ENCODE data around the gene ZNF346.
"Not testable (repeated sequence)": the region's sequence is repeated elsewhere in the genome, so short reads cannot be mapped to it uniquely, and the experiment has no call there.

The ZNF346 gene

GRCh38 chr5:177048531-177048930 is 26.0 kb downstream of the ZNF346 start:
- not testable (repeated sequence) for H3K9me3 ChIP-seq (ENCODE audit: control insufficient read depth, low read length); DNase-seq; H3K4me3 ChIP-seq (ENCODE audit: insufficient read depth, low read depth, low read length, poor library complexity, severe bottlenecking); H3K4me1 ChIP-seq (ENCODE audit: control insufficient read depth, insufficient read depth, low read length, poor library complexity, severe bottlenecking); H3K27ac ChIP-seq (ENCODE audit: insufficient read depth, low read length, poor library complexity, severe bottlenecking); H3K27me3 ChIP-seq (replicated peaks; ENCODE audit: control insufficient read depth, insufficient read depth, low read length, poor library complexity, severe bottlenecking)
- H3K36me3 ChIP-seq (ENCODE audit: control insufficient read depth, insufficient read depth, low read length) = peaks cover 18% of the 10 kb centered on the region

- Histone ChIP-seq H3K9me3 (ENCODE audit: control insufficient read depth, low read length) (no peaks in the 10 kb centered on the region), H3K4me1 (ENCODE audit: control insufficient read depth, insufficient read depth, low read length, poor library complexity, severe bottlenecking) (no peaks in the 10 kb centered on the region), H3K27ac (ENCODE audit: insufficient read depth, low read length, poor library complexity, severe bottlenecking) (no peak overlapping the region), H3K4me3 (ENCODE audit: insufficient read depth, low read depth, low read length, poor library complexity, severe bottlenecking) (no peak overlapping the region), H3K36me3 (ENCODE audit: control insufficient read depth, insufficient read depth, low read length) (peaks cover 14% of the 10 kb centered on the region), H3K27me3 (replicated peaks; ENCODE audit: control insufficient read depth, insufficient read depth, low read length, poor library complexity, severe bottlenecking) (no peaks in the 10 kb centered on the region)
- DNase-seq = no peak
Measured at GRCh38 chr5:177049285-177049684, 26.8 kb downstream of the ZNF346 start.

- H3K9me3 ChIP-seq (ENCODE audit: control insufficient read depth, low read length) = no peaks in the 10 kb centered on the region
- no peak overlapping the region for H3K4me3 ChIP-seq (ENCODE audit: insufficient read depth, low read depth, low read length, poor library complexity, severe bottlenecking)
Measured at GRCh38 chr5:177064500-177065277, 42.2 kb downstream of the ZNF346 start.

DNA sequence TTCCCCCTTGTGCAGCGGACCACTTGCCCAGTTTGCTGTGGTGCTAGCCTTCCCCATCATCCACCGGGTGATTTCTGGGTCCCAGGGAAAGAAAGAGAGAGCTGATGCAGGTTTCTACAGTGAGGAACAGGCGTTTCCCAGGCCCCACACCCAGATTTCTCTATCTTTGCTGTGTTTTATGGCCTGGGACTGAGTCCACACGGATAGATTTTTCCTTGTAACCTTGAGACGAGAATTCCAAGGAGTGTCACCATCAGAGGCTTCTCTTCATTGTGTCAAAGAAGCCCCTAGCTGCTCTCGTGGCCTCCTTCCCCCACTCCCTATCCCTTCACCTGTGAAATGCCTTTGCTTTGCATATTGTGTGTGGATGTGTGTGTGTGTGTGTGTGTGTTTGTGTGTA is 43.0 kb downstream of the ZNF346 start:
- DNase-seq = no peak
- peaks cover 27% of the 10 kb centered on the region for H3K36me3 ChIP-seq (ENCODE audit: control insufficient read depth, insufficient read depth, low read length)
- no peaks in the 10 kb centered on the region for H3K27me3 ChIP-seq (replicated peaks; ENCODE audit: control insufficient read depth, insufficient read depth, low read length, poor library complexity, severe bottlenecking)
- no peaks in the 10 kb centered on the region for H3K9me3 ChIP-seq (ENCODE audit: control insufficient read depth, low read length)
- H3K4me1 ChIP-seq (ENCODE audit: control insufficient read depth, insufficient read depth, low read length, poor library complexity, severe bottlenecking) = no peaks in the 10 kb centered on the region
- no peak overlapping the region for H3K4me3 ChIP-seq (ENCODE audit: insufficient read depth, low read depth, low read length, poor library complexity, severe bottlenecking)
- H3K27ac ChIP-seq (ENCODE audit: insufficient read depth, low read length, poor library complexity, severe bottlenecking) = no peak overlapping the region

More at GRCh38 chr5:177064500-177065277, 42.2 kb downstream of the ZNF346 start:
- DNase-seq = no peak
- no peak overlapping the region for H3K27ac ChIP-seq (ENCODE audit: insufficient read depth, low read length, poor library complexity, severe bottlenecking)
- H3K4me1 ChIP-seq (ENCODE audit: control insufficient read depth, insufficient read depth, low read length, poor library complexity, severe bottlenecking) = no peaks in the 10 kb centered on the region
- H3K36me3 ChIP-seq (ENCODE audit: control insufficient read depth, insufficient read depth, low read length) = peaks cover 27% of the 10 kb centered on the region
- no peaks in the 10 kb centered on the region for H3K27me3 ChIP-seq (replicated peaks; ENCODE audit: control insufficient read depth, insufficient read depth, low read length, poor library complexity, severe bottlenecking)

DNA sequence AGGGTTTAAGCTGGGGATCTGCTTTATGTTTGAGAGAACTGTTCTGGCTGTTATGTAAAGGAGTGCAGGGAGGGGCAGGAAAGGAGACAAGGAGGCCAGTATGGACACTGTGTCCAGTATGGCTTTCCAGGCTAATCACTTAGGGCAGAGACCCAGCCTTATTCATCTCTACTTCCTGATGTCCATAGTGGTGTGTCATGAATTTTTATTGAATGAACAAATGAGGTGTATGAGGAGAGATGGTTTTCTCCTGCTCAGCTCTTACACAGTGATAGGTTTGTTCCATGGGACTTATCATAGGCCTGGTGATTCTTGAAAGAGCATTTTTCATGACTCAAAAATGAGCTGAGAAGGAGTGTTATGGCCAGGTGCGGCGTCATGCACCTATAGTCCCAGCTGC is 43.7 kb downstream of the ZNF346 start:
- H3K36me3 ChIP-seq (ENCODE audit: control insufficient read depth, insufficient read depth, low read length) = peaks cover 27% of the 10 kb centered on the region
- H3K27ac ChIP-seq (ENCODE audit: insufficient read depth, low read length, poor library complexity, severe bottlenecking) = no peak overlapping the region
- H3K9me3 ChIP-seq (ENCODE audit: control insufficient read depth, low read length) = no peaks in the 10 kb centered on the region
- no peaks in the 10 kb centered on the region for H3K27me3 ChIP-seq (replicated peaks; ENCODE audit: control insufficient read depth, insufficient read depth, low read length, poor library complexity, severe bottlenecking)
- H3K4me1 ChIP-seq (ENCODE audit: control insufficient read depth, insufficient read depth, low read length, poor library complexity, severe bottlenecking) = no peaks in the 10 kb centered on the region
- H3K4me3 ChIP-seq (ENCODE audit: insufficient read depth, low read depth, low read length, poor library complexity, severe bottlenecking) = no peak overlapping the region
- DNase-seq = no peak

- Histone ChIP-seq H3K27ac (ENCODE audit: insufficient read depth, low read length, poor library complexity, severe bottlenecking) (no peak overlapping the region), H3K4me3 (ENCODE audit: insufficient read depth, low read depth, low read length, poor library complexity, severe bottlenecking) (no peak overlapping the region), H3K9me3 (ENCODE audit: control insufficient read depth, low read length) (no peaks in the 10 kb centered on the region), H3K27me3 (replicated peaks; ENCODE audit: control insufficient read depth, insufficient read depth, low read length, poor library complexity, severe bottlenecking) (no peaks in the 10 kb centered on the region), H3K4me1 (ENCODE audit: control insufficient read depth, insufficient read depth, low read length, poor library complexity, severe bottlenecking) (no peaks in the 10 kb centered on the region), H3K36me3 (ENCODE audit: control insufficient read depth, insufficient read depth, low read length) (peaks cover 19% of the 10 kb centered on the region)
- DNase-seq = no peak
Measured at GRCh38 chr5:177067503-177067902, 45.0 kb downstream of the ZNF346 start.

DNA sequence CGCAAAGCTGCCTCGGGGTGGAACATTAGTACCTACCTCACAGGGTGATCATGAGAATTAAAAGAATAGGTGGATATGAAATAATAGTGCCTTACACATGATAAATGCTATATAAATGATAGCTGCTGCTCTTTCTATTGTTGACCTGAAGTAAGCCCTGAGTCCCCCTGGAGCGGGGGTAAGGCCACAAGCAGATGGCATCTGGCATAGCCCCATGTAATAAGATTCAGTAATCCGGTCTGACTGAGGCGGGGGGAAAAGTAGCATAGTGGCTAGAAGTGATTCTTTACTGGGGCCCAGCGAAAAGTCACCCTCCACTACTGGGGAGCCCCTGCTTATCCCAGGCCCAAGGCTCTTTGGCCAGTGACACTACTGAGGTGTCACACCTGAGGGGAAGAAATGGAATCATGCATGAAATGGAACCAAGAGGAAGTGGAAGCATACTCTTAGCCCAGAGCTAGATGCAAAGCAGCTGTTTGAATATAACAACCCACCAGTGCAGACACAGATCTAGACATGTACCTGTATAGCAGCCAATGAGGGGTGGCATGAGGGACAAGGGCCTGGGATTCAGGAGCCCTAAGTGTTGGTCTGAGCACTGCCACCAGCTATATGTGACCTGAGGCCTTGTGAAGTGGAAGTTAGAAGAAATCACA is 48.2 kb downstream of the ZNF346 start:
- Histone ChIP-seq H3K27ac (ENCODE audit: insufficient read depth, low read length, poor library complexity, severe bottlenecking) (no peak overlapping the region), H3K4me3 (ENCODE audit: insufficient read depth, low read depth, low read length, poor library complexity, severe bottlenecking) (no peak overlapping the region), H3K9me3 (ENCODE audit: control insufficient read depth, low read length) (no peaks in the 10 kb centered on the region), H3K4me1 (ENCODE audit: control insufficient read depth, insufficient read depth, low read length, poor library complexity, severe bottlenecking) (no peaks in the 10 kb centered on the region), H3K36me3 (ENCODE audit: control insufficient read depth, insufficient read depth, low read length) (peaks cover 1% of the 10 kb centered on the region), H3K27me3 (replicated peaks; ENCODE audit: control insufficient read depth, insufficient read depth, low read length, poor library complexity, severe bottlenecking) (no peaks in the 10 kb centered on the region)
- DNase-seq = no peak

DNA sequence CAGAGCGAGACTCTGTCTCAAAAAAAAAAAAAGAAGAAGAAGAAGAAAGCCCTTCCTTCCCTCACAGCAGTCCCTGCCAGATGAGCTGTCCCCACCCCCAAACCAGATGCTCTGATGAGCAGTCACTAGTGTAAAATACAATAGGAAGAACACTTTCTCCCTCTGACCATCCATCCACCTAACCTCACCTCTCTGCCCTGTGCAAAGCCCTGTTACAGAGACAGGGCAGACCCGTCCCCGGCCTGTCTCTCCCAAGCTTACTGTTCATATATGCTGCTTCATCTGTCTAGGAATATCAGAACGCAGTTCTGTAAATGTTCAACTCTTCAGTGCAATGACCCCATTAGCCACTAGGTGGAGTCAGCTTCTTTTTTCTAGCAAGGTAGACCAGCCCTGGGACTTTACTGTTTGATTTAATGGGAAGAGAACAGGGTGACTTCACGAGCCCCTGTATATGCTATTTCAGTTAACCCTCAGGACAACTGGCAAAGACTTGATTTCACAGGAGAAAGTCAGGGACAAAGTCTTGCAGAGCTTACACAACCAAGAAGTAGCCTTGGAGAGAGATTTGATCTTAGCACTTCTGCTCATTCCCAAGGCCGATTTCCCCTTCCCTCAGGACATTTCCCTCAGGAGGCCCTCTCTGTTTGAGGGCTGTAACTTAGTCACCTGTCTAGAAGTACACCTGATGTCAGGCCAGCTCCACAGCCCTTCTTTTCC is 49.3 kb downstream of the ZNF346 start:
- no peaks in the 10 kb centered on the region for H3K27me3 ChIP-seq (replicated peaks; ENCODE audit: control insufficient read depth, insufficient read depth, low read length, poor library complexity, severe bottlenecking)
- DNase-seq = peak in 2 of 3 donors; percentile 6 to 47
- H3K4me1 ChIP-seq (ENCODE audit: control insufficient read depth, insufficient read depth, low read length, poor library complexity, severe bottlenecking) = no peaks in the 10 kb centered on the region
- no peaks in the 10 kb centered on the region for H3K9me3 ChIP-seq (ENCODE audit: control insufficient read depth, low read length)
- no peak overlapping the region for H3K4me3 ChIP-seq (ENCODE audit: insufficient read depth, low read depth, low read length, poor library complexity, severe bottlenecking)
- H3K27ac ChIP-seq (ENCODE audit: insufficient read depth, low read length, poor library complexity, severe bottlenecking) = no peak overlapping the region
- no peaks in the 10 kb centered on the region for H3K36me3 ChIP-seq (ENCODE audit: control insufficient read depth, insufficient read depth, low read length)

- no peak for DNase-seq
- no peak overlapping the region for H3K4me3 ChIP-seq (ENCODE audit: insufficient read depth, low read depth, low read length, poor library complexity, severe bottlenecking)
- H3K9me3 ChIP-seq (ENCODE audit: control insufficient read depth, low read length) = no peaks in the 10 kb centered on the region
- H3K4me1 ChIP-seq (ENCODE audit: control insufficient read depth, insufficient read depth, low read length, poor library complexity, severe bottlenecking) = no peaks in the 10 kb centered on the region
- no peaks in the 10 kb centered on the region for H3K27me3 ChIP-seq (replicated peaks; ENCODE audit: control insufficient read depth, insufficient read depth, low read length, poor library complexity, severe bottlenecking)
- H3K36me3 ChIP-seq (ENCODE audit: control insufficient read depth, insufficient read depth, low read length) = no peaks in the 10 kb centered on the region
- no peak overlapping the region for H3K27ac ChIP-seq (ENCODE audit: insufficient read depth, low read length, poor library complexity, severe bottlenecking)
Measured at GRCh38 chr5:177077335-177077734, 54.8 kb downstream of the ZNF346 start.

- H3K9me3 ChIP-seq (ENCODE audit: control insufficient read depth, low read length) = no peaks in the 10 kb centered on the region
- H3K27ac ChIP-seq (ENCODE audit: insufficient read depth, low read length, poor library complexity, severe bottlenecking) = no peak overlapping the region
- no peak for DNase-seq
- H3K36me3 ChIP-seq (ENCODE audit: control insufficient read depth, insufficient read depth, low read length) = no peaks in the 10 kb centered on the region
- no peak overlapping the region for H3K4me3 ChIP-seq (ENCODE audit: insufficient read depth, low read depth, low read length, poor library complexity, severe bottlenecking)
- no peaks in the 10 kb centered on the region for H3K4me1 ChIP-seq (ENCODE audit: control insufficient read depth, insufficient read depth, low read length, poor library complexity, severe bottlenecking)
- no peaks in the 10 kb centered on the region for H3K27me3 ChIP-seq (replicated peaks; ENCODE audit: control insufficient read depth, insufficient read depth, low read length, poor library complexity, severe bottlenecking)
Measured at GRCh38 chr5:177079606-177080005, 57.1 kb downstream of the ZNF346 start.

All from effector memory CD4-positive, alpha-beta T cell (primary cell).